K562 (cell line): ENCODE data around the gene AIF1. TPM values are rescaled to one million over a fixed set of nuclear protein-coding genes. Genes with fewer than 3 reads are reported as not detected.

Experiments
- E2F3 ChIP-seq: fragments of 250-450 bp; sonication (Bioruptor Pico); IDR thresholded peaks from 2 replicates; pipeline ENCODE4 v1.4.0; 2020; ENCODE audit warnings: mild to moderate bottlenecking
- ELK1 ChIP-seq: sonication (generic); formaldehyde crosslinking; IDR thresholded peaks from 2 replicates; pipeline ENCODE4 v1.8.1; 2022; ENCODE audit warnings: missing genetic modification reagents
- MCM7 ChIP-seq, 2 experiments: fragments of 450-650 bp; IDR thresholded peaks; 2 replicates each; pipeline ENCODE4 v1.6.1; 2016 to 2018
- MTA2 ChIP-seq: fragments of 450-650 bp; IDR thresholded peaks from 2 replicates; pipeline ENCODE4 v1.6.1; 2016; ENCODE audit warnings: low read depth
- NCOA4 ChIP-seq: fragments of 450-650 bp; IDR thresholded peaks from 2 replicates; pipeline ENCODE4 v1.6.1; 2018; ENCODE audit warnings: mild to moderate bottlenecking; ENCODE audit not compliant: partially characterized antibody
- NFATC3 ChIP-seq: fragments of 450-650 bp; IDR thresholded peaks from 2 replicates; pipeline ENCODE4 v1.6.1; 2017; ENCODE audit warnings: mild to moderate bottlenecking
- NR2C2 ChIP-seq, 2 experiments: fragments of 200-800 bp in 1 of 2; sonication (Bioruptor generic) in 1 of 2; sonication (generic) in 1 of 2; formaldehyde crosslinking in 1 of 2; IDR thresholded peaks; 2 replicates each; pipeline versions ENCODE4 v1.6.1 to v1.8.0; 2016 to 2022; ENCODE audit warnings: mild to moderate bottlenecking in 1 of 2, missing compliant biosample characterization in 1 of 2, missing genetic modification characterization in 1 of 2, missing genetic modification reagents in 1 of 2
- NUFIP1 ChIP-seq: fragments of 450-650 bp; IDR thresholded peaks from 2 replicates; pipeline ENCODE4 v1.6.1; 2018; ENCODE audit not compliant: partially characterized antibody
- TEAD4 ChIP-seq, 2 experiments: sonication (generic) in 1 of 2; formaldehyde crosslinking in 1 of 2; IDR thresholded peaks; 2 replicates each; pipeline versions ENCODE4 v1.6.1 to v1.8.0; 2012 to 2022; ENCODE audit warnings: borderline replicate concordance in 1 of 2, inconsistent platforms in 1 of 2, low read length in 1 of 2, mild to moderate bottlenecking in 1 of 2, missing genetic modification reagents in 1 of 2
- THRAP3 ChIP-seq: fragments of 450-650 bp; IDR thresholded peaks from 2 replicates; pipeline ENCODE4 v1.6.1; 2016; ENCODE audit warnings: mild to moderate bottlenecking, inconsistent platforms, borderline replicate concordance
- WHSC1 ChIP-seq: IDR thresholded peaks from one replicate; pipeline ENCODE4 v1.6.1; 2012; ENCODE audit warnings: low read length, control low read depth, inconsistent platforms
- YBX1 ChIP-seq: fragments of 450-650 bp; IDR thresholded peaks from 2 replicates; pipeline ENCODE4 v1.7.1; 2016; ENCODE audit warnings: mild to moderate bottlenecking
- ZKSCAN1 ChIP-seq: fragments of 150-350 bp; IDR thresholded peaks from 2 replicates; pipeline ENCODE4 v1.6.1; 2016; ENCODE audit warnings: low read depth, low read length
- ZNF280A ChIP-seq: fragments of 450-650 bp; IDR thresholded peaks from 2 replicates; pipeline ENCODE4 v1.6.1; 2018; ENCODE audit warnings: mild to moderate bottlenecking, low read depth; ENCODE audit not compliant: partially characterized antibody
- ZNF583 ChIP-seq: fragments of 250-450 bp; sonication (Bioruptor Pico); IDR thresholded peaks from 2 replicates; pipeline ENCODE4 v1.4.0; 2020
- ZNF584 ChIP-seq: fragments of 200-800 bp; sonication (Bioruptor generic); IDR thresholded peaks from 2 replicates; pipeline ENCODE4 v1.6.1; 2016; ENCODE audit warnings: low read depth, mild to moderate bottlenecking, missing genetic modification characterization, missing compliant biosample characterization
- polyA plus RNA-seq, 8 experiments: library from polyadenylated mRNA; depleted of rRNA in 4 of 8; stranded (reverse) in 5 of 8; unstranded in 3 of 8; fragments of >200 nt; fragmentation: Nextera tagmentation in 2 of 8; fragmentation: Illumina TruSeq in 1 of 8; extraction: Ambion mirVana in 2 of 8; extraction: Trizol in 1 of 8; gene quantifications; 2 replicates each; pipeline versions ENCODE4 v1.2.1 to v1.2.3, GENCODE V29; 2011 to 2014; ENCODE audit warnings: inconsistent platforms in 1 of 8, missing spikeins in 1 of 8
- total RNA-seq, 7 experiments: library from RNA; depleted of rRNA in 6 of 7; stranded (reverse); fragments of >200 nt in 6 of 7; fragmentation: Illumina TruSeq in 2 of 7; extraction: Trizol in 2 of 7; gene quantifications; 2 replicates each; pipeline versions ENCODE4 v1.2.1 to v1.2.3, GENCODE V29; 2011 to 2021; ENCODE audit warnings: low replicate concordance in 1 of 7
- TF ChIP-seq, protein P1 (sequence below): fragments of 250-450 bp; sonication (Bioruptor Pico); IDR thresholded peaks from 2 replicates; pipeline ENCODE4 v1.4.0; 2020; ENCODE audit warnings: mild to moderate bottlenecking, moderate library complexity, borderline replicate concordance
- TF ChIP-seq, protein P2 (sequence below): sonication (generic); formaldehyde crosslinking; IDR thresholded peaks from 2 replicates; pipeline ENCODE4 v1.9.0; 2022; ENCODE audit warnings: mild to moderate bottlenecking, missing genetic modification reagents
- TF ChIP-seq, protein P3 (sequence below): sonication (generic); formaldehyde crosslinking; IDR thresholded peaks from 2 replicates; pipeline ENCODE4 v1.8.0; 2022; ENCODE audit warnings: mild to moderate bottlenecking, missing genetic modification reagents
- TF ChIP-seq, protein P4 (sequence below): fragments of 250-450 bp; sonication (Bioruptor Pico); IDR thresholded peaks from 2 replicates; pipeline ENCODE4 v1.9.0; 2021; ENCODE audit warnings: mild to moderate bottlenecking

AIF1 gene
- total and polyA plus RNA-seq, 9 of the 15 experiments (the other 6 are each of a cell fraction or from before 2014, with no cell fraction given): 9.4 to 33.4 (median 19.4) TPM

GRCh38 chr6:31580807-31581433 lies 34.1 kb upstream of the AIF1 start (continued):
- TF ChIP-seq, protein P1, sequence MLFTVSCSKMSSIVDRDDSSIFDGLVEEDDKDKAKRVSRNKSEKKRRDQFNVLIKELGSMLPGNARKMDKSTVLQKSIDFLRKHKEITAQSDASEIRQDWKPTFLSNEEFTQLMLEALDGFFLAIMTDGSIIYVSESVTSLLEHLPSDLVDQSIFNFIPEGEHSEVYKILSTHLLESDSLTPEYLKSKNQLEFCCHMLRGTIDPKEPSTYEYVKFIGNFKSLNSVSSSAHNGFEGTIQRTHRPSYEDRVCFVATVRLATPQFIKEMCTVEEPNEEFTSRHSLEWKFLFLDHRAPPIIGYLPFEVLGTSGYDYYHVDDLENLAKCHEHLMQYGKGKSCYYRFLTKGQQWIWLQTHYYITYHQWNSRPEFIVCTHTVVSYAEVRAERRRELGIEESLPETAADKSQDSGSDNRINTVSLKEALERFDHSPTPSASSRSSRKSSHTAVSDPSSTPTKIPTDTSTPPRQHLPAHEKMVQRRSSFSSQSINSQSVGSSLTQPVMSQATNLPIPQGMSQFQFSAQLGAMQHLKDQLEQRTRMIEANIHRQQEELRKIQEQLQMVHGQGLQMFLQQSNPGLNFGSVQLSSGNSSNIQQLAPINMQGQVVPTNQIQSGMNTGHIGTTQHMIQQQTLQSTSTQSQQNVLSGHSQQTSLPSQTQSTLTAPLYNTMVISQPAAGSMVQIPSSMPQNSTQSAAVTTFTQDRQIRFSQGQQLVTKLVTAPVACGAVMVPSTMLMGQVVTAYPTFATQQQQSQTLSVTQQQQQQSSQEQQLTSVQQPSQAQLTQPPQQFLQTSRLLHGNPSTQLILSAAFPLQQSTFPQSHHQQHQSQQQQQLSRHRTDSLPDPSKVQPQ: no peak
- TF ChIP-seq, protein P2, sequence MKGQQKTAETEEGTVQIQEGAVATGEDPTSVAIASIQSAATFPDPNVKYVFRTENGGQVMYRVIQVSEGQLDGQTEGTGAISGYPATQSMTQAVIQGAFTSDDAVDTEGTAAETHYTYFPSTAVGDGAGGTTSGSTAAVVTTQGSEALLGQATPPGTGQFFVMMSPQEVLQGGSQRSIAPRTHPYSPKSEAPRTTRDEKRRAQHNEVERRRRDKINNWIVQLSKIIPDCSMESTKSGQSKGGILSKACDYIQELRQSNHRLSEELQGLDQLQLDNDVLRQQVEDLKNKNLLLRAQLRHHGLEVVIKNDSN (CRISPR knock-in tag): peak; percentile 69; the same call in 1 of the 2 replicates
- no peak for TF ChIP-seq ZNF280A
- TF ChIP-seq, protein P3, sequence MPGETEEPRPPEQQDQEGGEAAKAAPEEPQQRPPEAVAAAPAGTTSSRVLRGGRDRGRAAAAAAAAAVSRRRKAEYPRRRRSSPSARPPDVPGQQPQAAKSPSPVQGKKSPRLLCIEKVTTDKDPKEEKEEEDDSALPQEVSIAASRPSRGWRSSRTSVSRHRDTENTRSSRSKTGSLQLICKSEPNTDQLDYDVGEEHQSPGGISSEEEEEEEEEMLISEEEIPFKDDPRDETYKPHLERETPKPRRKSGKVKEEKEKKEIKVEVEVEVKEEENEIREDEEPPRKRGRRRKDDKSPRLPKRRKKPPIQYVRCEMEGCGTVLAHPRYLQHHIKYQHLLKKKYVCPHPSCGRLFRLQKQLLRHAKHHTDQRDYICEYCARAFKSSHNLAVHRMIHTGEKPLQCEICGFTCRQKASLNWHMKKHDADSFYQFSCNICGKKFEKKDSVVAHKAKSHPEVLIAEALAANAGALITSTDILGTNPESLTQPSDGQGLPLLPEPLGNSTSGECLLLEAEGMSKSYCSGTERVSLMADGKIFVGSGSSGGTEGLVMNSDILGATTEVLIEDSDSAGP (CRISPR knock-in tag): peak; percentile 78; the same call in 1 of the 2 replicates
- TF ChIP-seq E2F3 (CRISPR knock-in tag): 0 out of 2 replicates have a peak, but pooled peaks have one; percentile 5
- 0 out of 2 replicates have a peak, but pooled peaks have one; percentile 19 for TF ChIP-seq MTA2
- no peak; the same call in 1 of the 2 replicates for TF ChIP-seq ZKSCAN1
- TF ChIP-seq TEAD4 (IDR thresholded peaks at IDR 0.05; ENCODE audit: low read length): peak; percentile 23; the same call in 1 of the 2 replicates
- no peak for TF ChIP-seq TEAD4 (CRISPR knock-in tag; IDR thresholded peaks at IDR 0.05; ENCODE audit: borderline replicate concordance)
- no peak for TF ChIP-seq NFATC3
- TF ChIP-seq ZNF584: peak; percentile 23; the same call in 1 of the 2 replicates
- TF ChIP-seq, protein P4, sequence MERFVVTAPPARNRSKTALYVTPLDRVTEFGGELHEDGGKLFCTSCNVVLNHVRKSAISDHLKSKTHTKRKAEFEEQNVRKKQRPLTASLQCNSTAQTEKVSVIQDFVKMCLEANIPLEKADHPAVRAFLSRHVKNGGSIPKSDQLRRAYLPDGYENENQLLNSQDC (CRISPR knock-in tag): no peak
- no peak for TF ChIP-seq NCOA4
- TF ChIP-seq THRAP3: no peak
- TF ChIP-seq WHSC1: no peak
- no peak for TF ChIP-seq ZNF583 (CRISPR knock-in tag)
- no peak for TF ChIP-seq YBX1
- TF ChIP-seq NR2C2 (CRISPR knock-in tag; IDR thresholded peaks at IDR 0.05): peak; percentile 83
- TF ChIP-seq NR2C2 (tag; IDR thresholded peaks at IDR 0.05): no peak
- TF ChIP-seq ELK1 (CRISPR knock-in tag): no peak
- no peak for TF ChIP-seq MCM7 (IDR thresholded peaks at IDR 0.05)
- TF ChIP-seq NUFIP1: no peak
